ENCODE measurements around the gene PABPN1L.

The PABPN1L gene, protein sequence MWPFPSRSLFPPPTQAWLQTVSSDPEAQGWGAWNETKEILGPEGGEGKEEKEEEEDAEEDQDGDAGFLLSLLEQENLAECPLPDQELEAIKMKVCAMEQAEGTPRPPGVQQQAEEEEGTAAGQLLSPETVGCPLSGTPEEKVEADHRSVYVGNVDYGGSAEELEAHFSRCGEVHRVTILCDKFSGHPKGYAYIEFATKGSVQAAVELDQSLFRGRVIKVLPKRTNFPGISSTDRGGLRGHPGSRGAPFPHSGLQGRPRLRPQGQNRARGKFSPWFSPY
- 0 to 0.10 (median 0) reads per million in 18 experiments for total RNA-seq

DNA sequence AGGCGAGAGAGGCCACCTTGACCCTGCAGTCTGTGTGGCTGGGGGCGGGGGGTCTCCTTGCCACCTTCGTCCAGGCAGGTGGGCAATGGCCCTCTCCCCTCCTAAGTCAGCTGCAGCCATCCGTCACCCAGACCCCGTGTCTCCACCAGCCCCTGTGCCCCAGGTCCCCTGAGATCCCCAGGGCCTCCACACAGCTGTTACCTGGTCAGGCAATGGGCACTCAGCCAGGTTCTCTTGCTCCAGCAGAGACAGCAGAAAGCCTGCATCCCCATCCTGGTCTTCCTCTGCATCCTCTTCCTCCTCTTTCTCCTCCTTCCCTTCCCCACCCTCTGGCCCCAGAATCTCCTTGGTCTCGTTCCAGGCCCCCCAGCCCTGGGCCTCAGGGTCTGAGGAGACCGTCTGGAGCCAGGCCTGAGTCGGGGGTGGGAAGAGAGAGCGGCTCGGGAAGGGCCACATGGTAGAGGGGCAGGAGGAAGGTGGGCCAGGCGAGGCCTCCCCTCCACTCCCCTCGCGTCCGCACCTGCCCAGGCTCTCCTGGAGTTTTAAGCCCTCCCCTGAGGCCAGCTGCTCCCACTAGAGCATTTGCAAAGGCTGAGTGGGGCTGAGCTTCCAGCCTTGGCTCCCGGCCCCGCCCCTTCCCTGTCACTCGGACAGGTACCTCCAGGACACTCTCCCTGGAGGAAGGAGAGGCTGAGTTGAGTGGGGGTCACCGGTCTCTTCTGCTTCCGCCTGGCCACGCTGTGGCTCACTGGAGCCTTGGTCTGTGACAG, at the start of gene PABPN1L:
PABPN1L (minus strand) TSS at position 510 of the 770 bp plus-strand sequence; CDS start at position 456, 54 bp downstream.
- DNase-seq = no peak

DNA sequence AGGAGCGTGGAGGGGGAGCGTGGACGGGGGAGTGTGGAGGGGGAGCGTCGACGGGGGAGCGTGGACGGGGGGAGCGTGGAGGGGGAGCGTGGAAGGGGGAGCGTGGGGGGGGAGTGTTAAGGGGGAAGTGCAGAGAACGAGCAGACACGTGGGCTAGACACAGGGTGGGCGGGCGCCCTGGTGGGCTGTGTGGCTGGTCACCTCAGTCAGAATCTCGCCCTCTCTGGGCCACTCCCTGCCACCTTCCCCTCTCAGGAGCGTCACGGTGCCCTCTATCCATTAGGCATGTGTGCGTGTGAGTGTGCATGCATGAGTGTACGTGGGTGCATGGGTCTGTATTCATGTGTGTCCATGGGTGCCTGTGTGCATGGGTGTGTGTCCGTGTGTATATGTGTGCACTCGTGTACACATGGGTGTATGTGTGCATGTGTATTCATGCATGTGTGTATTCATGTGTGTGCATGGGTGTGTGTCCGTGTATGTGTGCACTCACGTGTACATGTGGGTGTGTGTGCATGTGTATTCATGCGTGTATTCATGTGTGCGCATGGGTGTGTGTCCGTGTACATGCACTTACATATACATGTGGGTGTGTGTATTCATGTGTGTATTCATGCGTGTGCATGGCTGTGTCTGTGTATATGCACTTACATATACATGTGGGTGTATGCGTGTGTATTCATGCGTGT, 49.3 kb upstream of the PABPN1L start:
- no peak for DNase-seq

DNA sequence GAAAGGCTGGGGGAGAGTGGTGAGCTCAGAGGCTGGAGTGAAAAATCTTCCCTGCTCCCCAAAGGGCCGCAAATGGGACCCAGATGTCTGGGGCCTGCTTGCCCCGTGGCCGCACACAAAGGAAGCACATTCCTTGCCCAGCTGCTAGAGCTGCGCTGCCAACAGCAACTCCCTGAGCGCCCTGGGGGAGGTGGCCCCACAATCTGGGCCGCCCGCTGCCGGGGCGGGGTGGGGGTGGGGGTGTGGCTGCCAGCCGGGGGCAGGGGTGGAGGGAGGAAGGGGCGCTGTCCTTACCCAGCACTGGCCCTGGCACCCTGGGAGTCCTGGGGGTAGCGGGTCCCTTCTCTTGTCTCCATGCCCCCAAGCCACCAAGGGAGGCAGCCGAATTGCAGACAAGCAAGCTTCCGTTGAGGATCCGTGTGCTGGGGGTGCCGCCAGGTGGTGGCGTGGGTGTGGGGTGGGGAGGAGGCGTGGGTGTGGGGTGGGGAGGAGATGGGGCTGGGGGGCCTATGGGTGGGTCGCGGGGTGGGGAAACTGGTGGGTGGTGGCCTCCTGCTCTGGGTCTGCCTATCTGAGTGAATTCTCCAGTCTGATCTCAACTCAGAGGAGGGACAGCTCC, 48.4 kb upstream of the PABPN1L start:
- no peak for DNase-seq

DNA sequence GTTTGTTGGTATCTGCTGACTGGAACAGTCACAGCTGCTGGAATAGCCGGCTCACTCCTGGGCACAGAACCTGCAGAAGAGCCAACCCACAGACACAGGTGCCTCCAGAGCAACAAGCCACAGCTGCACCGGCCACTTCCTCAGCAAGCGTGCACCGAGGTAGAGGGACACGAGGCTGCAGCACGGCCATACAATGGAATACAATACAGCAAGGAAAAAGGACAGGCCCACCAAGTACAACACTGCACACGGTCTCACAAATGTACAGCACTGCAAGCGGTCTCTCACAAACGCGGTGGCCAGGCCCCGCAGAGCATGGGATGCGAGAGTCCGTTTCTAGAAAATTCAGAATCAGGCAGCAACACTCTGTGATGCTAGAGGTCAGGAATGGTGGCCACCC, 47.4 kb upstream of the PABPN1L start:
- no peak for DNase-seq

DNA sequence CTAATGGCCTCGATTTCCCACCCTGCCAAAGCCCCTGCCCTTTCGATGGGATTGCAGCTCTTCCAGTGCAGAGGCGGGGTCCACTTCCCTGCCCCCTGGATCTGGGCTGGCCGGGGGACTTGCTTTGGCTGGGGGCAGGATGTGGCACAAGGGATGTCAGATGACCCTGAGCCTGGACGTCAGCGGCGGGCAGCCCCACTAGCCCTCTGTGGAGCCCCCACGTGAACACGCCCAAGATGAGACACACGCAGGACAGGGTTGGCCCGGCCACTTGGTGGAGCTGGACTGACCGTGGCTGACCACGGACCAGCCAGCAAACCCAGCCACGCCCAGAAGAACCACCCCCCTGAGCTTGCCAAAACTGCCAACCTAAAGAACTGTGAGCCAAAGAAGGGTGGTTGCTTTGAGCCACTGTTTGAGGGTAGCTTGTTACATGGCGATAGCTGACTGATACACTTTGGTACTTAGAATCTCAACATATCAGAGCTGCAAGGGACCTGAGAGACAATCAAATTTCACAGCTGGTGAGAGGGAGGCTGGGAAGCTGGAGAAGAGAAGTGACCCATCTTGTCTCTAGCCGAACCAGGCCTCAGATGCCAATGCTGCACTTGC, 46.6 kb upstream of the PABPN1L start:
- no peak for DNase-seq

DNA sequence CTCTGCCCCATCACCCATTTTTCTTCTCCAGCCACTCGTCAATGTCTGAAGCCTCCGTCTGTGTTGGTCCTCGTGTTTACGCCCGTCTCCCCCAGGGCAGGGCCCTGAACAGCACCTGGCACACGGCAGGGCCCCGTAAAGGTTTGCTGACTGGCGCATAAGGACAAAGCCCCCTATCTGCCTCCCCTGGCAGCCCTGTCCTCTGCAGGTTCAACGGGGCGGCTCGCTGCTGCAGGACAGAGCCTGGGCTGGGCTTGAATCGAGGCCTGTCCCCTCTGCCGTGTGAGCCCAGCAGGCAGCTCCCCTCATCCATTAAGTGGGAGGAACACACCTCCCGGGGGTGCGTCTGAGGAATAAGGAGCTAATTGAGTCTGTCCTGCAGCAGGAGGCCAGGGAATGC, 46.1 kb upstream of the PABPN1L start:
- no peak for DNase-seq

DNA sequence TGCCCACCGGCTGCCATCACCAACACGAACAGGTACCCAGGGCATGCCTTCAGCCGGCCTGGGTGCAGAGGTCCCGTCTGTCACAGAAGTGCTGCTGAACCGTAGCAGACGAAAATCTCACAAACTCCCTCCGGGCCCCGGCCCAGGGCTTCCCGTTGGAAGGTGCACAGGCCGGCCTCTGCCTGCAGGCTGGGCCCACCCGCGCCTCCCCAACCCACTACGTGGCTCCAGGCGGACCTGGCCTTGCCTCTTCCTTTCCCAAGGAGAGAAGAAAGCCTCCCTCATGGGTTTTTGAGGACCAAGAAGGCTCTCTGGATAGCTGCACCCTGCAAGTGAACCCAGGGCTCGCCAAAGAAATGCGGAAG, 45.5 kb upstream of the PABPN1L start:
- no peak for DNase-seq

DNA sequence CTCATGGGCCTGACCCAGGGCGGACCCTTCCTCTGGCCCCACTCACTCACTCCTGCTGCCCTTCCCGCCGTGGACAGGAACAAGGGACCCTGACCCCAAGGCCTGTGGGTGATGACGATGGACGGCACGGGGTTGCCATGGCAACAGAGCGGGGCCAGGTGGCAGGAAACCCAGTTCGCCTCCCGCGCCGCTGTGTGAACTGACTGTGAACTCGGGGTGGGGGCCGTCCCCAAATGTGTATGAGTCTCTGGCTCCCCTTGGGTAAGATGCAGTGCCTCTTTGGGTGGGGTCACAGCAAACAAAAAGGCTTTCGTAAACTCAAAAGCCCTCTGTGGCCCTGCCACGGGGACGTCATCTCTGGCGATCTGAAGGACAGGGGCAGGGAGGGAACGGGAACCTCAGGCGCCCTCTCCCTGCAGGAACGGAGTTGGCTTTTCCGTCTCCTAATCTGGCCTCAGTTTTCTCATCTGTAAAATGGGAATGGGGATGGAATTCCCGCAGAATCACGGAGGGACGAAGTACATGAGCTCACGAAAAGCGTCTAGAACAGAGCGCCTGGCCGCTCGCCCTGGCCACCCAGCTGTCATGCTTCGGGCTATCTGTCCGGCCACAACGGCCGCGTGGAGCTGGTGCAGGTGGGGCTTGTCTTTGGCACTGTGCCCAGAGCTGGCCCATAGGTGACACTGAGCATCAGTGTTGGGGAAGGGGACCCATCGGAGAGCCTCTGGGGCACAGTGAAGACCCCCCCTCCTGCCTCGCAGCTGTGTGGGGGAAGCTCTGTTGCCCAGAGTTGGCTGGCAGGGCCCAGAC, 44.9 kb upstream of the PABPN1L start:
- DNase-seq = no peak

DNA sequence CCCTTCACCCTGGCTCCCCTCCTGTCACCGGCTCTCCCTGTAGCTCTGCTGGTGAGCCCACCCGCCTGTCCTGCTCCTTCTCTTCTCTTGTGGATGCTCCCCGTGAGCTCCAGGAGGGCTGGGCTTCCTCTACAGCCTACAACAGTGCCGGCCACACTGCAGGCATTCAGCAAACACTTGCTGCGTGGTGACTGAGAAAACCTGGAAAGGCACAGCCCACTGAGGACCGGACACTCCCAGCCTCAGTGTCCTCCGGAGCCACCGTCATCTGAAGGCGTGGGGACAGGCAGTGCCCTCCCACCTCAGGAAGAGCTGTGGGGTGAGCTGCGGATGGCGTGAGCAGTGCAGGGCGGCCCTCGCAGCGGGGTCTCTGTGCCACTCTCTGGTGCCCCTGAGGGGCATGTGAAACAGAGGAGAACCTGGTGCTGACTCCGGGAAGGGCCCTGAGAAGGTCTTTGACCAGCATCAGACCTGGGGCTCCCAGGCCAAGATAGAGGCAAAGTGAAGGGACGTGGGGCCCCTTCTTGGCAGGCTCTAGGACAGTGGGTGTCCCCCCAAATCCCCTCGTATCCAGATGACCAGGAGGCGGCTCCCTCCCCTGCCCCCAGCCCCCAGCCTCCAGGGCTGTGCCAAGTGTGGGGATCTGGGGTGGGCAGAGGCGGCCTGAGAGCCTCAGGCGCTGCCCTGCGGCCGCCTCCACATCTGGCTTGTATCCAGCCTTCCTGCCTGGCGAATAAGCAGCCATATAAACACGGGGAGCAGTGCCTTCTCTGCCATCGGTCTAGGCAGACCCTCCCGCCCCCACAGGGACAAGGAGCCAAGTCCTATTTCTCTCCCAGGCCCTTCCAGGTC, 44.0 kb upstream of the PABPN1L start:
- DNase-seq = no peak

DNA sequence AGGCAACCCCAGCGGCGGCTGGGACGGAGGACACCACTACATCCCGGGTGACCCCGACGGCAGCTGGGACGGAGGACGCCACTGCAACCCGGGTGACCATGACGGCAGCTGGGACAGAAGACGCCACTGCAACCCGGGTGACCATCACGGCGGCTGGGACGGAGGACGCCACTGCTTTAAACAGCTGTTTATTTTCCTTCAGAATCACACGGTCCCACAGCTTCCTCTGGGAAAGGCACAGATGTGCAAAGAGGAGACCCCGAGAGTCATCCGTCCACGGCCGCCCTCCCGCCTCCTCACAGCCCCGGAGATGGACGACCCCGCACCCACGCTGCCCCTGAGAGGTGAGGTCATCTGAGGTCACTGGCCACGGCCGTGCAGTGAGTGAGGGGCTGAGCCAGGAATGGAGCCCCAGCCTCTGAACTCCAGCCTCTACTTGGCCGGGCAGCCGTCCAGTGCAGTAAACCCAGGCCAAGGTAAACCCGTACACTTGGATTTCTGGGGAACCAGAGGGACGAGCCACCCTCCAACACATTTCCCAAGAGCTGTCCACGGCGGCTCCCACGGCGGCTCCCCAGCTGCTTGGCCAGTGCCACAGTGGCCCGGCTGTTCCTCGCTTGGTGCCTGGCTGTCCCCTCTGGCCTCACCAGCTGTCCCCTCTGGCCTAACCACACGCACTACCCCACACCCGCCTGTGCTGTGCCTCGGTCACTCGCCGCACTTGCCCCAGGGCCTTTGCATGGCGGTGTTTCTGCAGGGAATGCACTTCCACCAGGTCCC, 43.2 kb upstream of the PABPN1L start:
- no peak for DNase-seq

DNA sequence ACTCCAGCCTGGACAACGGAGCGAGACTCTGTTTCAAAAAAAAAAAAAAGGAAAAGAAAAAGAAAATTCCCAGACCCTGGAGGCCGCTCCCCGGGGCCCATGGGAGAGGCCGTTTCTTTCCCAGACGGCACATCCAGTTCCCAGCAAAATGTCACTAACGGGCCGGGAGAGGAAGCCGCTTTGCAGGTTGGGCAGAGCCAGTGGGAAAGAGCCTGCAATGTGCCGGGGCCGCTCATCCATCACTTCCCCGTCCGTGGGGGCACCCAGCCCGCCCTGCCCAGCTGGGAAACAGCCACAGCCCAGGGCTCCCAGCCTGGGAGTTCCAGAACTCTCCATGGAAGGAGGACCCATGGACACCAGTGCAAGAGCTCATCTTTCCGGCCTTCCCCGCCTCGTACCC, 41.8 kb upstream of the PABPN1L start:
- DNase-seq = no peak

DNA sequence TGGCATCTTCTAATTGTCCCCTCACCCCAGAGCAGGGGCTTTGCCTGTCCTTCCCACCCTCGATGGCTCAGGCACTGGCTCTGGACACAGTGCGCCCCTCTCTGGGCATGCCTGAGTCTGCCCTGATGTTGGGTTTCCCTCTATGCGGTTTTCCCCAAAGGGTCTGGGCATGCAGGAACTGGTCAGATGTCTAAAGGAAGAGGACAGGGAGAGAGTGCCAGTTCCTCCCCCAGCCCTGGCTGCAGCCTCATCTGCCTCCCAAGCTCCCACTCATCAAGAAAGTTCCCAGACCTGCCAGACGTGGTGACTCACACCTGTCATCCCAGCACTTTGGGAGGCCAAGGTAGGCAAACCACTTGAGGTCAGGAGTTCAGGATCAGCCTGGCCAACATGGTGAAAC, 41.3 kb upstream of the PABPN1L start:
- no peak for DNase-seq

DNA sequence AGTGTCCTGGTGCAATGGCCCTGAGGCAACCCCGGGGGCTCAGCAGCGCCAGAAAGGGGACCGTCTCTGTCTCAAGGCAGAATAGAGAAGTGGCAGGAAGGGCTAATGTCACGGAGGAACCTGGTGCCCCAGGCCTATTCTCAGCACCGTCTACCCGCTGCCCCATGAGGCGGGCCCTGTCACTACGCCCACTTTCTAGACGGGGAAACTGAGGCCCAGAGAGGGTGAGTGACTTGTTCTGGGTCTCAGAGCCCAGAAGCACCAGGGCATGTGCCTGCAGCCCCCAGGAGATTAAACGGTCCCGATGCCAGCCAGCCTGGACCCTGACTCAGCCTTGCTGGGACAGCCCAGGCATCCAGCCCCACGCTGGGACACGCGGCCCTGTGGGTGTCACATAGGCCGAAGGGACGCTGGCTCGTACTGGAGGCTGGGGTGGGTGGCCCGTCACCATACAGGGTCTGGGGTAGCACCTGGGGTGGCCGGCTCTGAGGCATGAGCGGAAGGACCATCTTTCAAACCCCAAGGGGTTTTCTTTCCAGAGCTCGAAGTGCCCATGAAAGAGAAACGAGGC, 40.2 kb upstream of the PABPN1L start:
- DNase-seq = no peak

DNA sequence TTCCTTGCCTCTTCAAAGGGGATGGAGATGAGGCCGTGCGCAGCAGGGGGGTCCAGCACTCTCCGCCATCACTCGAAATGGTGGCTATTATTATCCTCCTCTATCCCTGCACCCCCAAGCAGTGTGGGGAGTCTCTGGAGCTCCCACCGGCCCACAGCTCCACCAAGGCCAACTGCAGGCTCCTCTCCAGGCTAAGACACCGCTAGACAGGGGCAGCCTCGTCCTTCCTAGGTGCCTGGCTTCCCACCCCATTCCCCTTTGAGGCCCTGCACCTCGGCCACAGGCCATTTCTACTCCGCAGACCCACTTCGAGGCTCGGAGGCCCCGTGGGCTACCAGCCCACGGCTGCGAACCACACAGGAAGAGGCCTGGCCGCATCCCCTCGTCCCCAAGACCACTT, 39.6 kb upstream of the PABPN1L start:
- no peak for DNase-seq

DNA sequence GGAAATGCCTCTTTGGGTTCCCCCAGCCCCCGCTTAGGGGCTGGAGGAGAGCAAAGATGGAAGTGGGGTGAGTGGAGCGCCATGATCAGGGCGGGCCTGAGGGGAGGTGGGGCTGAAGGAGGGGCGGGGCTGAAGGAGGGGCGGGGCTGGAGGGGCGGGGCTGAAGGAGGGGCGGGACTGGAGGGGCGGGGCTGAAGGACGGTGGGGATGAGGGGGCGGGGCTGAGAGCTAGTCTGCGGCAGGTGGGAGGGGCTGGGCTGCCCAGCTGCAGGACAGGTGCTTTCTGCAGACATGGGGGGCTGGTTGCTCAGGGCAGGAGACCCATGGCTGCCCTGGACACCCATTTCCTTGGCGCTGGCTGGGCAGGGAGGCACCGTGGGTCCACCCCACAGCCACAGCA, 39.1 kb upstream of the PABPN1L start:
- no peak for DNase-seq

DNA sequence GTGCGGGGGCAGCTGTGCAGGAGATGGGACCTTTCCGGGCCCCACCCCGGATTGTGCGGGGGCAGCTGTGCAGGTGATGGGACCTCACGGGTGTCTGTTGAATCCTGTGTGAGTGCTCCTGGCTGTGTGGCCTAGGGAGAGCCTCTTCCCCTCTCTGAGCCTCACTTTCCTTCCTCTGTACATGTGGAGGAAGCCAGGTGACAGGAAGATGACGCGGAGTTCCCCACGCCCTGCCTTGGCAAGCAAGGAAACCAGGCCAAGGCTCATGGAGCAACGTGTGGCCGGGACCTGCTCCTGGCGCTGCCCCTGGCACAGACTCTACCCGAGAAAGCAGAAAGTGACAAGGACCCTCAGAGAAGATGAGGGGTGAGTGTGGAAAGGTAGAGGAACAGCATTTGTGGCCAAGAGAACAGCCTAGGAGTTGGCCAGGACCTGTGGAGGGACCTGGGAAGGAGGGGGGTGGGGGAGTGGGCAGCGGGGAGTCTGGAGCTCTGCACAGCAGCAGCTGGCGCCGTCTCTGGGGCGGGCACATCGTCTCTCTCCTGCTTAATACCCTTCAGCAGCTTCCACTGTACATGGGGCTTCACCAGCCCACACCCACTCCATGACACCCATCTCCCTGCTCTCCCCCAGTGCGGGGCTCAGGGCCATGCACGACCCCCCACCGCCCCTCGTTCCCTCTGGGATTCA, 38.4 kb upstream of the PABPN1L start:
- DNase-seq = no peak

DNA sequence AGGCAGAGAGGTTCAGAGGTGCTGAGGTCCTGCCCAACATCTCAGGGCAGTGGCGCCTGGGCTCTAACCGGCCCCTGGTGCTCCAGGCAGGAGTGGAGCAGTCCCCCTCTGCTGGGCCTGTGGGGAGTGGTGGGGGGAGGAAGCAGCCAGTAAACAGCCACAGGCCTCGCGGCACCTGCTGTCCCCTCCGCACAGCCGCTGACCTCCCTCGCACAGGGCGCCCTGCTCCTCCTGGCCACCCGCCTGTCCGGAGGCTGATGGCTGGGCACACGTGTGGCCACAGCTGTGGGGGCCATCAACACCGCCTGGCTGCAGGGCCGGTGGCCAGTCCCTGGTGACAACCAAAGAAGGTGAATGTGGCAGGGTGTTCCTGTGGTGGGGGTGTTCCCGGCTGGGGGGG, 36.8 kb upstream of the PABPN1L start:
- DNase-seq = no peak

DNA sequence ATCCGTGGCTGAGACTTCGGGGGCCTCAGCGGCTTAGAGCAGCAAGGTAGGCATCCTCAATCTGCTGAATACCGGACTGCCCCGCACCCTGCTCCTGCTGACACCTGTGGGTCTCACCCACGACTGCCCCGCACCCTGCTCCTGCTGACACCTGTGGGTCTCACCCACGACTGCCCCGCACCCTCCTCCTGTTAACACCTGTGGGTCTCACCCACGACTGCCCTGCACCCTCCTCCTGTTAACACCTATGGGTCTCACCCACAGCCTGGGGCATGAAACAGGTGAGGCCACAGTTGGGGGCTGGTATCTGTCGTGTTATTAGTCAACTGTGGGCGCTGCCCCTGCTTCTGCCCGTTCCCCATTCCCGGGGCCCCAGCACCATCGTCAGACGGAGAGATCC, 36.3 kb upstream of the PABPN1L start:
- DNase-seq = no peak

DNA sequence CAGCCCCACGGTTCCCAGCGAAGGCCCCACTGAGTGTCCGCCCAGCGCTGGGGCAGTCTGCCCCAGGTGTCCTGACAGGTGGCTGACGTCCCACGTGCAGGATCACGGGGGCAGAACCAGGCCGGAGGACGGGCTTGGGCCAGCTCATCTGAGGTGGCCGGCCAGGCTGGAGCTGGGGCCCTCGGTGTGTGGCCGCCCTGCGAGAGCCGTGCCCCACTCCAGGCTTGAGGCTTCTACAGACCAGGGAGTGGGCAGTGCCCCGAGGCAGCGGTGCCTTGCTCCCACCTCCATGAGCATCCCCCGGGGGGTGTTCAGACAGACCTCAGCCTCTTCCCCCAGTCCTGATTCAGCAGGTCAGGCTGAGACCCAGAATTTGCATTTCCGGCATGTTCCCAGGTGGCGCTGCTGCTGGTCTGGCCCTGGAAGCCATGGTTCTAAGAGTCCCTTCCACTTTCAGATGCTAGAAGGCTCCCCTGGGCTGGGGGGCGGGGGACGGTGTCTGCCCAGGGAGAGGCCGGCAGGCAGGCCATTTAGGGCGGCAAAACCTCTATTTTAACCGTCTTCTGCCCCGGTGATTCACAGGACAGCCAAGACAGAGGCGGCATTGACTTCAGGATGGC, 35.4 kb upstream of the PABPN1L start:
- DNase-seq = no peak

Data from inflammatory macrophage (primary cell).